Ovary (tissue), 9 donors: ENCODE results near the gene AMPD2. TPM values are rescaled to one million over a fixed set of nuclear protein-coding genes. Genes with fewer than 3 reads are reported as not detected.
A peak's percentile ranks its signal among the peaks of the same experiment; 100 is the strongest.

Source experiments
- DNase-seq, 5 donors: peaks; one replicate each; pipeline ENCODE4 v3.0.0-alpha.2; 2019 to 2020
- H3K27ac ChIP-seq, 2 donors: fragments of 200-600 bp; one replicate each; pipeline versions ENCODE4 v1.5.1 to v1.8.0; 2019 to 2022
- H3K27me3 ChIP-seq: fragments of 200-600 bp; one replicate; pipeline ENCODE4 v1.8.0; 2022
- H3K36me3 ChIP-seq: fragments of 200-600 bp; sonication (generic); one replicate; pipeline ENCODE4 v1.5.1; 2019
- H3K4me1 ChIP-seq: one replicate; pipeline ENCODE4 v1.8.1; 2013; ENCODE audit warnings: mild to moderate bottlenecking, moderate library complexity; ENCODE audit not compliant: insufficient read depth
- H3K4me3 ChIP-seq: fragments of 200-600 bp; sonication (generic); one replicate; pipeline ENCODE4 v1.5.1; 2017
- H3K9me3 ChIP-seq, 2 donors: fragments of 200-600 bp in 1 of 2; sonication (generic) in 1 of 2; one replicate each; pipeline versions ENCODE4 v1.5.1 to v1.8.1; 2013 to 2019; ENCODE audit warnings: mild to moderate bottlenecking in 1 of 2, moderate library complexity in 1 of 2
- EP300 ChIP-seq: sonication (generic); formaldehyde crosslinking; IDR thresholded peaks from one replicate; pipeline ENCODE4 v1.6.1; 2017; ENCODE audit warnings: antibody characterized with exemption
- POLR2A ChIP-seq: fragments of 450-650 bp; IDR thresholded peaks from one replicate; pipeline ENCODE4 v1.6.1; 2017; ENCODE audit warnings: antibody characterized with exemption, mild to moderate bottlenecking, moderate library complexity
- WGBS, 3 donors: extraction: QIAGEN DNeasy Blood & Tissue Kit in 1 of 3; methylation state at CpG; one replicate each; pipeline versions ENCODE4 v1.1.5 to v1.1.7; 2013 to 2017; 5-methylcytosine and 5-hydroxymethylcytosine counted together
- intact Hi-C, 4 donors: fragments of 100-400 bp; cut with DNase I; formaldehyde crosslinking; loops; one replicate each; pipeline versions ENCODE4 v1.11.0 to v1.15.1; 2022 to 2023
- polyA plus RNA-seq, 2 donors: library from polyadenylated mRNA; stranded (reverse); fragments of 200-250 nt in 1 of 2; fragments of 350-450 nt in 1 of 2; fragmentation: Illumina TruSeq in 1 of 2; extraction: RNeasy Lipid Tissue Mini Kit (QIAGEN cat#74804) in 1 of 2; gene quantifications; one replicate each; pipeline ENCODE4 v1.2.3, GENCODE V29; 2013 to 2014
- total RNA-seq, 7 donors: library from RNA; depleted of rRNA in 2 of 7; stranded (reverse); fragments of >200 nt in 2 of 7; fragmentation: NEBNext Ultra II Directional in 3 of 7; extraction: Animal tissue kit (Norgen Biotek cat#: 25700) in 3 of 7; gene quantifications; one replicate each; pipeline versions ENCODE4 v1.1.0 to v1.2.4, GENCODE V29; 2016 to 2023
- TF ChIP-seq, protein P1 (sequence below), 3 donors: fragments of 450-650 bp in 2 of 3; fragments of 200-600 bp in 1 of 3; IDR thresholded peaks; one replicate each; pipeline versions ENCODE4 v1.5.1 to v1.8.0; 2016 to 2022; ENCODE audit warnings: antibody characterized with exemption in 3 of 3, mild to moderate bottlenecking in 1 of 3
- donor health status: DM: no; HTN: no; CAD: no; lungs with moderate emphysema.
- donor health status: DM: no; HTN: no; CAD: no.
- donor health status: Bipolar disorder and iron deficiency.
- donor health status: DM: yes; HTN: yes; CAD: no.
- donor health status: DM: no; HTN: no; CAD: no.
- donor health status: DM: yes; HTN: yes; CAD: no.

Gene AMPD2
- total and polyA plus RNA-seq, 9 donors = 19.4 to 86.0 (median 64.2) TPM

- 76 to 82% (median 77%) methylated on average over 13 of the region's 13 CpGs for WGBS, 3 donors
- Histone ChIP-seq H3K9me3 (no peaks in the 10 kb centered on the region), H3K4me3 (no peak overlapping the region), H3K27me3 (no peaks in the 10 kb centered on the region), H3K4me1 (peaks cover 8% of the 10 kb centered on the region), H3K36me3 (no peaks in the 10 kb centered on the region), H3K27ac (no peak overlapping the region)
- peak in 1 of 5 donors; percentile 18 for DNase-seq
- intact Hi-C loops = loop anchor here in 2 of 4 donors (10.0 kb wide), 2 partner anchors 90 to 350 kb away; partner anchors contain the start of genes AHCYL1 (in 2 of the 2) and GNAI3 (in 1 of the 2)
- TF ChIP-seq, protein P1, sequence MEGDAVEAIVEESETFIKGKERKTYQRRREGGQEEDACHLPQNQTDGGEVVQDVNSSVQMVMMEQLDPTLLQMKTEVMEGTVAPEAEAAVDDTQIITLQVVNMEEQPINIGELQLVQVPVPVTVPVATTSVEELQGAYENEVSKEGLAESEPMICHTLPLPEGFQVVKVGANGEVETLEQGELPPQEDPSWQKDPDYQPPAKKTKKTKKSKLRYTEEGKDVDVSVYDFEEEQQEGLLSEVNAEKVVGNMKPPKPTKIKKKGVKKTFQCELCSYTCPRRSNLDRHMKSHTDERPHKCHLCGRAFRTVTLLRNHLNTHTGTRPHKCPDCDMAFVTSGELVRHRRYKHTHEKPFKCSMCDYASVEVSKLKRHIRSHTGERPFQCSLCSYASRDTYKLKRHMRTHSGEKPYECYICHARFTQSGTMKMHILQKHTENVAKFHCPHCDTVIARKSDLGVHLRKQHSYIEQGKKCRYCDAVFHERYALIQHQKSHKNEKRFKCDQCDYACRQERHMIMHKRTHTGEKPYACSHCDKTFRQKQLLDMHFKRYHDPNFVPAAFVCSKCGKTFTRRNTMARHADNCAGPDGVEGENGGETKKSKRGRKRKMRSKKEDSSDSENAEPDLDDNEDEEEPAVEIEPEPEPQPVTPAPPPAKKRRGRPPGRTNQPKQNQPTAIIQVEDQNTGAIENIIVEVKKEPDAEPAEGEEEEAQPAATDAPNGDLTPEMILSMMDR (IDR thresholded peaks at IDR 0.05) = no peak
- no peak for TF ChIP-seq EP300
- no peak for TF ChIP-seq POLR2A
These were observed 15.4 kb downstream of the AMPD2 start for GRCh38 chr1:109634771-109635750.

DNA sequence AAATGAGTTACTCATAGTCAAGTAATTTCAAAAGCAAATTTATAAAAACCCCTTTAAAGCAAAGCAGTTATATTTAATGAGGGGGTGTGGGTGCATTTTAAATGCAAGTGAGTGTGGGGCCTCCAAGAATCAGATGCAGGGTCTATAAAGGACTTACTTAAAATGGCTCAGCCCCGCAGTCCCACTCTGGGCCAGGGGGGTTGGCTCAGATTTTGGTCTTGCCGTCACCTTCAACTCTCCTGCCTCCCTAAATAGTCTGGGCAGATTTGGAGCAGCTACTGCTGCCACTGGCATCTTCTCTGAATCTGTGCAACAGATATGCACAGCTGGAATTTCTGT is 16.2 kb downstream of the AMPD2 start:
- Histone ChIP-seq H3K27me3 (no peaks in the 10 kb centered on the region), H3K4me1 (peaks cover 8% of the 10 kb centered on the region), H3K36me3 (no peaks in the 10 kb centered on the region), H3K9me3 (no peaks in the 10 kb centered on the region), H3K4me3 (no peak overlapping the region), H3K27ac (peak overlapping the region in 1 of 2 donors; percentile 57)
- WGBS, 3 donors = 48 to 53% (median 49%) methylated on average over 2 of the region's 2 CpGs
- peak in 1 of 5 donors; percentile 15 for DNase-seq
- TF ChIP-seq POLR2A (no peak), EP300 (no peak)
- TF ChIP-seq, protein P1 (IDR thresholded peaks at IDR 0.05) = no peak
- intact Hi-C loops = loop anchor here in 2 of 4 donors (10.0 kb wide), 2 partner anchors 91 to 349 kb away; partner anchors contain the start of genes AHCYL1 (in 2 of the 2) and GNAI3 (in 1 of the 2)

- WGBS, 3 donors = 37 to 46% (median 38%) methylated on average over 9 of the region's 9 CpGs
- H3K4me3 ChIP-seq = no peak overlapping the region
- intact Hi-C loops = loop anchor here in 2 of 4 donors (10.0 kb wide), 2 partner anchors 92 to 348 kb away; partner anchors contain the start of genes AHCYL1 (in 2 of the 2) and GNAI3 (in 1 of the 2)
- peaks cover 8% of the 10 kb centered on the region for H3K4me1 ChIP-seq
- H3K9me3 ChIP-seq = no peaks in the 10 kb centered on the region
- no peaks in the 10 kb centered on the region for H3K27me3 ChIP-seq
- DNase-seq = peak in 3 of 5 donors; percentile 33 to 41 (median 41)
- peak overlapping the region in 1 of 2 donors; percentile 57 for H3K27ac ChIP-seq
- H3K36me3 ChIP-seq = no peaks in the 10 kb centered on the region
- TF ChIP-seq, protein P1 (IDR thresholded peaks at IDR 0.05) = no peak
- TF ChIP-seq POLR2A = no peak
- TF ChIP-seq EP300 = no peak
These were observed 16.7 kb downstream of the AMPD2 start for GRCh38 chr1:109636201-109636952.

DNA sequence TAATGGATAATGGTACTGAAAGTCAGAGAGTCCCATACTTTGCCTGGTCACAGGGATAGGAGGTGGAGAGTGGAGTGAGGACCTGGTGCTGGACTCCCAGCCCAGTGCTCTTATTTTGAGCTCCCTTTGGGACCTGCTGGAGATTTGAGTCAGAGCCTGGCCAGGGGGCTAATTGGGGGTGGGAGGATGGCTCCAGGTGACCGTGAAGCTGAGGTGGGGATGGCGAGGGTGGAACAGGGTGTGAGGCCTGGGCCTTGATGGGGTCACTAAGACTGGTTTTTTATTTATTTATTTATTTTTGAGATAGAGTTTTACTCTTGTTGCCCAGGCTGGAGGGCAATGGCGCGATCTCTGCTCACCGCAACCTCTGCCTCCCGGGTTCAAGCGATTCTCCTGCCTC is 17.8 kb downstream of the AMPD2 start:
- TF ChIP-seq, protein P1 (IDR thresholded peaks at IDR 0.05) = no peak
- no peak for TF ChIP-seq EP300
- no peak for TF ChIP-seq POLR2A
- 93 to 97% (median 97%) methylated on average over 7 of the region's 7 CpGs for WGBS, 3 donors

More for the DNA sequence above, 17.8 kb downstream of the AMPD2 start:
- no peaks in the 10 kb centered on the region for H3K36me3 ChIP-seq
- DNase-seq = peak in 1 of 5 donors; percentile 16
- no peaks in the 10 kb centered on the region for H3K27me3 ChIP-seq
- H3K9me3 ChIP-seq = no peaks in the 10 kb centered on the region
- intact Hi-C loops = loop anchor here in 2 of 4 donors (10.0 kb wide), 2 partner anchors 93 to 347 kb away; partner anchors contain the start of genes AHCYL1 (in 2 of the 2) and GNAI3 (in 1 of the 2)
- no peak overlapping the region for H3K4me3 ChIP-seq
- no peak overlapping the region for H3K27ac ChIP-seq
- H3K4me1 ChIP-seq = peaks cover 8% of the 10 kb centered on the region
